Cardiac muscle cell (in vitro differentiated cells and primary cell): ENCODE data around the gene CFAP65. TPM values are rescaled to one million over a fixed set of nuclear protein-coding genes. Genes with fewer than 3 reads are reported as not detected.

Experiments used
- DNase-seq, 2 donors: peaks; one replicate each; pipeline versions ENCODE4 v3.0.0 to v3.0.0-alpha.2; 2010 to 2017; ENCODE audit warnings: low read depth in 1 of 2, low spot score in 1 of 2
- H3K27ac ChIP-seq: fragments of 200-600 bp; sonication (generic); 2 replicates; pipeline ENCODE4 v1.5.1; 2016
- H3K27me3 ChIP-seq: fragments of 200-600 bp; sonication (generic); 2 replicates; pipeline ENCODE4 v1.6.0; 2016; ENCODE audit warnings: control low read depth
- H3K36me3 ChIP-seq: fragments of 200-600 bp; sonication (generic); 2 replicates; pipeline ENCODE4 v1.5.1; 2016; ENCODE audit warnings: control low read depth
- H3K4me1 ChIP-seq: fragments of 200-600 bp; sonication (generic); 2 replicates; pipeline ENCODE4 v1.8.1; 2017; ENCODE audit warnings: low read depth, mild to moderate bottlenecking, mixed run types
- H3K4me3 ChIP-seq: fragments of 200-600 bp; sonication (generic); 2 replicates; pipeline ENCODE4 v1.5.1; 2016; ENCODE audit warnings: mild to moderate bottlenecking
- H3K9me3 ChIP-seq: fragments of 200-600 bp; sonication (generic); 2 replicates; pipeline ENCODE4 v1.5.1; 2017; ENCODE audit warnings: low read depth, mild to moderate bottlenecking, control low read depth
- CTCF ChIP-seq: IDR thresholded peaks from 2 replicates; pipeline ENCODE4 v1.5.1; 2012; ENCODE audit warnings: low read depth, mild to moderate bottlenecking, low read length
- polyA plus RNA-seq: library from polyadenylated mRNA; unstranded; fragments of >200 nt; fragmentation: Nextera tagmentation; extraction: Ambion mirVana; gene quantifications from 2 replicates; pipeline ENCODE4 v1.2.1, GENCODE V29; 2016
- total RNA-seq: library from RNA; depleted of rRNA; stranded (reverse); fragments of >200 nt; gene quantifications from 2 replicates; pipeline ENCODE4 v1.2.3, GENCODE V29; 2016

The CFAP65 gene
- total and polyA plus RNA-seq, 2 experiments from 2014 or later: 0.45 to 2.2 TPM

- Histone ChIP-seq H3K4me3 (no peak overlapping the region), H3K27ac (no peak overlapping the region), H3K27me3 (peaks cover 79% of the 10 kb centered on the region), H3K36me3 (no peaks in the 10 kb centered on the region), H3K9me3 (no peaks in the 10 kb centered on the region), H3K4me1 (no peaks in the 10 kb centered on the region)
- TF ChIP-seq CTCF: no peak
- no peak for DNase-seq
Measured at GRCh38 chr2:219042750-219043149, 1.4 kb upstream of the CFAP65 start.

- no peak for TF ChIP-seq CTCF
Measured at GRCh38 chr2:219042157-219042556, 841 bp upstream of the CFAP65 start.

DNA sequence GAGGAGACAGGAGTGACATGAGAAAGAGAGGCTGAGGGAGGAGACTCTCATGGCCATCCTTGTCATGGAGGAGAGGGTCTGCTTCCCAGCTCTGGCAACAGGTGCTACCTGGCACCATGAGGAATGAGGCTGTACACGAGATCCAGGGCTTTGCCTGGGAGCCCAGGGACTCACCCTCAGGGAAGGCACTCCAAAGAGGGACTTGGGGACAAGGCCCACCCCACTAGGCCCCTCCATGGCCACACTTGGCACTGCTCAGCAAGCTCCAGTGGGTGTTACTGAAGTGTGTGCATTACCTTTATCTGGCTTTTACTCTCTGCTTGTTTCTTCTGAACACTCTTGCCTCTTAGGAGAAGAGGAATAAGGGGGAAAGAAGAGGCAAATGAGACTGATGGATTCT lies 2.7 kb downstream of the CFAP65 start:
- Histone ChIP-seq H3K4me1 (no peaks in the 10 kb centered on the region), H3K4me3 (no peak overlapping the region), H3K36me3 (no peaks in the 10 kb centered on the region), H3K27me3 (peaks cover 99% of the 10 kb centered on the region), H3K27ac (no peak overlapping the region), H3K9me3 (no peaks in the 10 kb centered on the region)
- no peak for DNase-seq
- no peak for TF ChIP-seq CTCF

More at GRCh38 chr2:219042157-219042556, 841 bp upstream of the CFAP65 start:
- Histone ChIP-seq H3K4me1 (no peaks in the 10 kb centered on the region), H3K27ac (no peak overlapping the region), H3K27me3 (peaks cover 79% of the 10 kb centered on the region), H3K36me3 (no peaks in the 10 kb centered on the region), H3K9me3 (no peaks in the 10 kb centered on the region), H3K4me3 (no peak overlapping the region)
- no peak for DNase-seq

DNA sequence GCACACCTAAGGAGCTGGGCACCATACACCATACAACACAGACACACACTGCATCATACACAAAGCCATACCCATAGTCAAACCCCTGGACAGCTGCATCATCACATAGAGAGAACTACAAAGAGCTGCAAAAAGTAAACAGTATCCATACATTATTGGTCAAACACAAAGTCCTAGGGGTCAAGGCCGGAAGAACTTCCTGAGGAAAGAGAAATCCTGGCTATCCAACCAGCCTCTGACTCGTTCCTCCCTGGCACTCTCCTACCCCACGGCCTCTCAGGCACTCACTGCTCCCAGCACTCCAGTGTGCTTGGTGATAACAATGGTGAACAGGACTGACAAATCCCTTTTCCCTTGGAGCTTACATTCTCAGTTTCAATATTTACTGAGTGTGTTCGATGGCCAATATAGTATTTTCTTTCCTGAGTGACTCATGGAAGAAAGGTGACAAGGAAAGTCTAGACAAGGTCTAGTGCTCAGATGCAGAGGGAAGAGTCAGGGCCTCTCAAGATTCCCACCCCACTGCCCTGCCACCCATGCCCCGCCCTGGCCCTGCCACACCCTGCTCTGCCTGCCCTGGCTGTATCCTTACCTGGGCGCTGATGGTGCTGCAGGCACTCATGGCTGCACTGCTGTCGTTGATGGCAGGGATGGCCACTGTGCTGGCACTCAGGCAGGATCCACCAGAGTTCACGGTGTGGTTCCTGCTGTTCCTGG lies 3.4 kb downstream of the CFAP65 start:
- Histone ChIP-seq H3K4me1 (no peaks in the 10 kb centered on the region), H3K36me3 (no peaks in the 10 kb centered on the region), H3K9me3 (no peaks in the 10 kb centered on the region), H3K27me3 (peaks cover 98% of the 10 kb centered on the region), H3K4me3 (no peak overlapping the region), H3K27ac (no peak overlapping the region)
- no peak for TF ChIP-seq CTCF
- DNase-seq: no peak

GRCh38 chr2:219035942-219036341 lies 5.4 kb downstream of the CFAP65 start:
- TF ChIP-seq CTCF: no peak
- no peaks in the 10 kb centered on the region for H3K9me3 ChIP-seq
- no peaks in the 10 kb centered on the region for H3K36me3 ChIP-seq
- DNase-seq: no peak
- H3K27ac ChIP-seq: no peak overlapping the region
- H3K27me3 ChIP-seq: peaks cover 84% of the 10 kb centered on the region
- no peak overlapping the region for H3K4me3 ChIP-seq
- H3K4me1 ChIP-seq: no peaks in the 10 kb centered on the region
